ENCODE data around the gene MAL.

GRCh38 chr2:95037384-95037839 is 11.9 kb downstream of the MAL start:
- TF ChIP-seq ZNF331 (CRISPR knock-in tag; IDR thresholded peaks at IDR 0.05; ENCODE audit: low read depth): no peak
- TF ChIP-seq CTCF (conservative IDR thresholded peaks at IDR 0.05; ENCODE audit: low read depth in 2 of 2): no peak
- TF ChIP-seq REST (IDR thresholded peaks at IDR 0.05; ENCODE audit: unreplicated experiment): no peak
- TF ChIP-seq POLR2AphosphoS5 (IDR thresholded peaks at IDR 0.05; ENCODE audit: low read depth): no peak
